SKM-1 (cell line): ENCODE results near the gene PLEKHA6.

ENCODE experiments used
- DNase-seq: peaks from one replicate; lab custom pipeline; 2025; ENCODE audit not compliant: unreplicated experiment; lab: John Stamatoyannopoulos, UW

Gene PLEKHA6, protein sequence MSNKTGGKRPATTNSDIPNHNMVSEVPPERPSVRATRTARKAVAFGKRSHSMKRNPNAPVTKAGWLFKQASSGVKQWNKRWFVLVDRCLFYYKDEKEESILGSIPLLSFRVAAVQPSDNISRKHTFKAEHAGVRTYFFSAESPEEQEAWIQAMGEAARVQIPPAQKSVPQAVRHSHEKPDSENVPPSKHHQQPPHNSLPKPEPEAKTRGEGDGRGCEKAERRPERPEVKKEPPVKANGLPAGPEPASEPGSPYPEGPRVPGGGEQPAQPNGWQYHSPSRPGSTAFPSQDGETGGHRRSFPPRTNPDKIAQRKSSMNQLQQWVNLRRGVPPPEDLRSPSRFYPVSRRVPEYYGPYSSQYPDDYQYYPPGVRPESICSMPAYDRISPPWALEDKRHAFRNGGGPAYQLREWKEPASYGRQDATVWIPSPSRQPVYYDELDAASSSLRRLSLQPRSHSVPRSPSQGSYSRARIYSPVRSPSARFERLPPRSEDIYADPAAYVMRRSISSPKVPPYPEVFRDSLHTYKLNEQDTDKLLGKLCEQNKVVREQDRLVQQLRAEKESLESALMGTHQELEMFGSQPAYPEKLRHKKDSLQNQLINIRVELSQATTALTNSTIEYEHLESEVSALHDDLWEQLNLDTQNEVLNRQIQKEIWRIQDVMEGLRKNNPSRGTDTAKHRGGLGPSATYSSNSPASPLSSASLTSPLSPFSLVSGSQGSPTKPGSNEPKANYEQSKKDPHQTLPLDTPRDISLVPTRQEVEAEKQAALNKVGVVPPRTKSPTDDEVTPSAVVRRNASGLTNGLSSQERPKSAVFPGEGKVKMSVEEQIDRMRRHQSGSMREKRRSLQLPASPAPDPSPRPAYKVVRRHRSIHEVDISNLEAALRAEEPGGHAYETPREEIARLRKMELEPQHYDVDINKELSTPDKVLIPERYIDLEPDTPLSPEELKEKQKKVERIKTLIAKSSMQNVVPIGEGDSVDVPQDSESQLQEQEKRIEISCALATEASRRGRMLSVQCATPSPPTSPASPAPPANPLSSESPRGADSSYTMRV

DNA sequence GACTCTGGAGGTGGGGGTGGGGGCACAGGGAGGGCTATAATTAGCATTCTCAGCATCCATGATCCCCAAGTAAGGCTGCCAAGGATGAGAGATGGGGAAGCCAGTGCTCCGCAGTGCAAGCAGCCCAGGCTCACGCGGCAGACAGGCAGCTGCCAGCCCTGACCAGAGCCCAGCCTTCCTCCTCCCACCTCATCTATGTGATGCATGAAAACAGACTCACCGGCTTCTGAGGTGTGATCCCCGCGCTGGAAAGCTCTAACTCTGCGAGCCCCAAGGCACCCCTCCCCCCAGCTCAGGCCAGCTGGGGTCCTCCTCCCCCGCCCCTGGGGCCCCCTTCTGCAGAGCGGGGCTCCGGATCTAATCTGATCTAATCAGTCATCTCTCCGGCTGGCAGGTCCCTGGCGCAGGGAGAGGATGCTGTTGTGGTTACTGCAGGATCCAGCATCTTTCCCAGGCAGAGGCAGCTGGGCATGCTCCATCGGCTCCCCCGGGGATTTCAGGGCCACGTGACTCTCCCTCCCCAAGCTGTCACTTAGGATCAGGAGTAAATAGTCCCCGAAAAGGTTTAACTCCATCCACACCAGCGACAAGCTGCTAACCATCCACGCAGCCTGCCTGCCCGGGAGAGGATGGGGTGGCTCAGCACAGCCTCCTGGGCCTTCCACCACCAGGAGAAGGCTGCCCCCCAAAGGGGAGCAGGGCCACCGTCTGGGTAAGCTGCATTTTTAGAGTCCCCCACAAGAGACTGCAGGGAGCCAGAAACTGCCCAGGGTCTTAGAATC lies at the start of gene PLEKHA6:
PLEKHA6 (minus strand) TSS at position 456 of the 782 bp plus-strand sequence. CDS start 86,202 bp downstream, outside the sequence.
- no peak for DNase-seq

DNA sequence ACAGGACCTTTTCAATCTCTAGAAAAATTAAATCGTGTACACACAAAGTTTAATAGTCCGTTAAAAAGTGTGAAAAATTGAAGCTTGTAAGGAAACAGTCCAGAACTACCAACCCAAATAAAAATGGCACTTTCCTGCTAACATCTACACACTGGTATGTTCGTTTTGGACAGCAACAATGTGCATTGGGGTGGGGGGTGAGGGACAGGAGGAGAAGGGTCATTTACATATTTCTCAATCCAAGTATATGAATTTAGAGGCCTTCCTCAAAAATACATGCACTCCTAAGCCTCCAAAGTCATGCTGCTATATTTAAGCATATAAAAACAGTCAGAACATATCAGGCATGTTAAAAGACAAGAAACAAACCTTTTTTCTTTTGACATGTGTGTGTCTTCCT lies 49.4 kb upstream of the PLEKHA6 start:
- DNase-seq = no peak

DNA sequence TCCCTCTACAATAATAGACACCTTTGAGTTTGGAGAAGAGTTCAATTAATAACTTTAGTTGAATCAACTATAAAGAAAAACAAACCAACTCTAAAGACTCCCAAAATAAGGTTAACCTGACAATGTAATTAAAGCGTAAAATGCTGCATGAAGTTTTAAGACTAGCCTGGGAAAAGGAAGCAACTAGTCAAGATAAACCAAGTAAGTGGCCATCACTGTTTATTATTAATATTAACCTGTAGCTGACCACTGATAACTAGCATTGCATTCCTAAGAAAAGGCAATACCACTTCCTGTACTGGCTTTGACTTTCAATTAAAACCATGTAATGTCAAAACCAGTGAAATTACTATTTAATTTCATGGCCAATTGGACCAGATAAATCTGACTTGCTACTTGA lies 48.9 kb upstream of the PLEKHA6 start:
- no peak for DNase-seq

DNA sequence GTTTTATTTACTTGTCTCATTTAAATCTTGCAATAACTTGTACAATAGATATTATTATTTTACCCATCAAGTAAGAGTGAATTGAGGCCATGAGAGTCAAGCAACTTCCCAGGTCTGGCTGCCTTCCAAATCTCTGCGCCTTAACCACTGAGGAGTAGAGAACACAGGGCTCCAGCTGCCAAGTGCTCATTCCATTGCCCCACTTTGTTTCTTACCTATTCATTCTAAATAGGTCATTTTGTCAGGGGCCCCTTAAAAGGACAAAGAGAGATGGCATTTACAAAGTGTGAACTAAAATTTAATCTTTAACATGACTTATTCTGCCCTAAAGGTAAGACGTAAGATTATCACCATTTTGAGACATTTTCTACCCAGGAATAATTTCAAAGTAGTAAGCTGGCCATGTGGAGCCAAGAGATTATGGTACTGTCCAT lies 48.4 kb upstream of the PLEKHA6 start:
- no peak for DNase-seq

DNA sequence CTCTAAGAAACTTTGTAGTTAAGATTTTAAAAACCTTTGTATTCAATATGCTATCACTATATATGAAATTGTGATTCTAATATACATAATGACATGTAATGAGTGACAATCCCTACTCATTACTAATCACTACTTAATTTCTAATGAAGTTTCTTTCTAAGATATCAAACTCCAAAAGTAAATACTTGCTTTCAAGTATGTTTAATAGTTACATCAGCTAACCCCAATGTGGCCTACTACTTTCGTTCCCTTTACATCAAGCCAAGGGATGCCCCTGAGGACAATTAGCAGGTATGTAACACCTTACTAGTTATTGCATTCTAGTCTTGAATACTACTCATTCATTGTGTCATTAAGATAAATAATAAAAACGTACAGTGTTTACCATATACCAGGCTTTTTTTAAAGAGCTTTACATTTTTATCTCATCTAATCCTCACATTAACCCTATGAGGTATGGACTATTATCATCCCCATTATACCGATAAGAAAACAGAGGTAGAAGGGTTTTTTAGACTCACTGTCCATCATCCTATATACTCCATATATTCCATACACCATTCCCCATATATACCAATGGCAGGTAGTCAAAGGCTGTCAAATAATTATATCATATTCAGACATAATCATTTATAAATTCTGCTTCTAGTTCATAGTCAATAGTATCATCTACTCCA lies 47.7 kb upstream of the PLEKHA6 start:
- DNase-seq = no peak

DNA sequence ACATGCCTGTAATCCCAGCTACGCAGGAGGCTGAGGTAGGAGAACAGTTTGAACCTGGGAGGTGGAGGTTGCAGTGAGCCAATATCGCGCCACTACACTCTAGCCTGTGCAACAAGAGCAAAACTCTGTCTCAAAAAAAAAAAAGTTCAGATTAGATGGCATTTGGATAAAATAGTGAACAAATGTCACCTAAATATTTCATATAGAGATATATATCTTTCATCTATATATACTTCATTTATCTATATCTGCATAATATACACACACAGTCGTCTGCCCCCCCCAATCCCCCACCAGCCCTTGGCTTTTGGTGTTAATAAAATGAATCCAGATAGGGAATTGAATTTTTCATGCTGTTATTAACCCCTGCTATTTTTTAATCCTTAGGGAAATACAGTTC lies 46.9 kb upstream of the PLEKHA6 start:
- DNase-seq = no peak

DNA sequence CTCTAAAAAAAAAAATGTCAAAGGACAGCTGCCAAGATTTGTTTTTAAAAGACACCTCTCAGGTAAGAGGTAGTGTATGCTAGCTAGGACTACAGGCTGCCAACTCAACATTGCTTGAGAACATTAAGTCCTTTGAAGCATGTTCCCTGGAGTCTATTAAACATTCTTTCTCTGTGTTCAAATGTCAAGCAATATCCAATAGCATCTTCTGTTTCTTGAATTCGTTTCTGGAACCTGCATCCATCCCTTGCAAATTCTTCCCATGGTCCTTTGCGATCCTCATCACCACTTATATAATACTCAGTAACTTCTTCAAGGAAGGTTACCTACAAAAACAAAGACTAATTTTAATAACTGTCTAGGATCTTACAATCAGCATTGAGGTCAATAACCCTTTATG lies 46.3 kb upstream of the PLEKHA6 start:
- no peak for DNase-seq

DNA sequence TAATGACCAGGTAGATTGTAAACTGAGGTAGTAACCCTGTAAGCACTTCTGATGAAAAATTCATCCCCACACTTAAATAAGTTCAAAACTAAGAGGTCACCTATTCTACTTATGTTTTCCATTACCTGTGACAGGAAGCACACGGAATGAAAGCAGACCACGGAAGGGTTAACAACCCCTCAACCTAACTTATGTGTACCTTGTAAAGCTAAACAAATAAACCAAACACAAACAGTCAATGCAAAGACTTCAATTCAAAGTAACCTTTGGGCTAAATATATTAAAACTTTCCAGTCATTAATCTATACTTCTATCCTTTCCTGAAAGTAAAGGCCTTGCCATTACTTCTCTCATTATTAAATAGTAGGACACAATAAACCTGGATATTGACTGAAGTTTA lies 44.9 kb upstream of the PLEKHA6 start:
- no peak for DNase-seq

DNA sequence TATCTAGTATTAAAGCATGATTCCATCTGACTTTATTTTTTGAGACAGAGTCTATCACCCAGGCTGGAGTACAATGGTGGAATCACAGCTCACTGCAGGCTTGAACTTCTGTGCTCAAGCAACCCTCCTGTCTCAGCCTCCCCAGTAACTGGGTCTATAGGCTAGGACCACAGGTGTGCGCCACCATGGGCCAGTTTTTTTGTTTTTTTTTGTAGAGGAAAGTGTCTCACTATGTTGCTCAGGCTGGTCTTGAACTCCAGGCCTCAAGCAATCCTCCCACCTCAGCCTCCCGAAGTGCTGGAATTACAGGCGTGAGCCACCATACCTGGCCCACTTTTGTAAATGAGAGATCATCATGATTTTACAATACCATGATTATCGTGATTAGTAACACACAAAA lies 42.7 kb upstream of the PLEKHA6 start:
- DNase-seq = no peak

DNA sequence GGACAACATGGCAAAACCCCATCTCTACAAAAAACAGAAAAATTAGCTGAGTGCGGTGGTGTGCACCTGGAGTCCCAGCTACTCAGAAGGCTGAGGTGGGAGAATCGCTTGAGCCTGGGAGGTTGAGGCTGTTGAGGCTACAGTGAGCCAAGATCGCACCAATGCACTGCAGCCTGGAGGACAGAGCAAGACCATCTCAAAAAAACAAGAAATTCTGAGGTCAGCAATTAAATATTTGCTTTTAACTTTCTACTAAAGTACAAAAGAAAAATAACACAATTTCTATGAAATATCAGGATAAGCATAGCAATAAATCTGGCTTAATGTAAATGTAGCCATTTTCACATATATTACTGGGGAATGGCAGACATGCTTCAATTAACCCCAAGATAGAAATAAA lies 42.0 kb upstream of the PLEKHA6 start:
- no peak for DNase-seq

DNA sequence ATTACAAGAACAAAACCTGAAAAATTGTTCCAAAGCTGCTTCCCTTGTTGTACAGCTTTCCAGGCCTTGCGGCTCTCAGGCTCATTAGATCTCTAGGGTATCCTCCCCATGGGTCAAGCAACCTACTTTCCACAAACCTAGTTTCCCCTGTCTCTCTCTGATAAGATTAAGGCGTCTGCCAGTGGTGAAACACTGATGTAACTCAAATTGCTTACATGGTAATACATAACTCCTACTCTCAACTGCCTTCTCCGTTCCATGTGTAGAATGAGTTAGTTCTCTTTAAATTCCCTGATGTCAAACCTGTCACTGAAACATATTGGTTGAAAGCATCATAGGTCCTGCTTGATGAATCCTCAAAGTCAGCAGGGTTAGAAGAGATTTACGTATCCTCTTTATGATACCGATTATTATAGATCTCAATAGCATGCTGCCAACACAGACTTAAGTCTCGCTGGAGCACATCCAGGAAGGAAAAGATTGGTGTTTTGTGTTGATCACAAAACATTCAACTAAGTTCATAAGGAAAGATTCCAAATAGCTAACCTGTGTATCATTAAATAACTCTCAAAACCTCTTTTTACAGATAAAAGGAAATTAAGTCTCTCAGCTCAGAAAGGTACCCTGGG lies 41.3 kb upstream of the PLEKHA6 start:
- no peak for DNase-seq

DNA sequence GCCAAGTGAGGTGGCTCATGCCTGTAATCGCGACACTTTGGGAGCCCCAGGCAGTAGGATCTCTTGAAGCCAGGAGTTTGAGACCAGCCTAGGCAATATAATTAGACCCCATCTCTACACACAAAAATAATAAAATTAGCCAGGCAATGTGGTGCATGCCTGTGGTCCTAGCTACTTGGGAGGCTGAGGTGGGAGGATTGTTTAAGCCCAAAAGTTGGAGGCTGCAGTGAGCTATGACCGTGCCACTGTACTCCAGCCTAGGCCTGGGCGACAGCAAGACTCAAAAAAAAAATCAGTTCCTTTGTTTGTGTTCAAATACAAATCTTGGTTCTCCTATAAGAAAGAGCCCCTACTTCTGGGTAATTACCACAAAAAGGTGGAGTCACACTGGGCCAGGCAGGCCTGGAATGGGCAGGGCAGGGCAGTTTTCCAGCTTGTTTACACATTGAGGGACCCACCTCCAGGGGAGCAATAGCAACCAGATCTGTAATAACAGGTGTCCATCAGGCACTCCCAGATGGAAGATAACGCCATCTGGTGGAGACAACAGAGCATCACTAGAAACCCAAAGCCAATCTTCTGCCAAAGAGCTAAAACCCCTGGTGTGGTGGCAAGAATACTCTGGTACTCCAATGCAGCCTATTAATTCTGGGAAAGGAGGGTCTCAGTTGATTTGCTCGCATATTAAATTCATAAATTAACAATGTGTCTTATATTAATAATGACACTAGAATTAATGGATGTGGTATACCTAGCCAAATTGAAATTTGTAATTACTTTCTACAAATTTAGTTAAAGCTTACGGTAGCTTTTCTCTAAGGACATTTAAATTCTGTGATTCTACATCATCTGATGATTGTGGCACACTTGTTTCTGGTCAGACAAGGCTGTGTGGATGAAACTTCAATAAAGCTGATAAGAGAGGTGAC lies 38.7 kb upstream of the PLEKHA6 start:
- peak; percentile 76 for DNase-seq

DNA sequence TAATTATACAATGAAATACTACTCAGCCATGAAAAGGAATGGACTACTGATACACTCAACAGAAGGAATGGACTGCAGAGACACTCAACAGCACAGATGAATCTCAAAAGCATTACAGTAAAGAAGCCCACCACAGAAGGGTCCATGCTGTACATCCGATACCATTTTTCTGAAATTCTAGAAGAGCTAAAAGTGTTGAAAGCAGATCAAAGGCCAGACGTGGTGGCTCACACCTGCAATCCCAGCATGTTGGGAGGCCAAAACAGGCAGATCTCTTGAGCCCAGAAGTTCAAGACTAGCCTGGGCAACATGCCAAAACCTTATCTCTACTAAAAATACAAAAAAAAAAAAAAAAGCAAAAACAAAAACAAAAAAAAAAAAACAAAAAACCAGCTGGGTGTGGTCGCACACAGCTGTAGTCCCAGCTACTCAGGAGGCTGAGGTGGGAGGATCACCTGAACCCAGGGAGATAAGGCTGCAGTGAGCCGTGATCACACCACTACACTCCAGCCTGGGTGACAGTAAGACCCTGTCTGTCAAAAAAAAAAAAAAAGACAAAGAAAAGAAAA lies 36.4 kb upstream of the PLEKHA6 start:
- DNase-seq = no peak

DNA sequence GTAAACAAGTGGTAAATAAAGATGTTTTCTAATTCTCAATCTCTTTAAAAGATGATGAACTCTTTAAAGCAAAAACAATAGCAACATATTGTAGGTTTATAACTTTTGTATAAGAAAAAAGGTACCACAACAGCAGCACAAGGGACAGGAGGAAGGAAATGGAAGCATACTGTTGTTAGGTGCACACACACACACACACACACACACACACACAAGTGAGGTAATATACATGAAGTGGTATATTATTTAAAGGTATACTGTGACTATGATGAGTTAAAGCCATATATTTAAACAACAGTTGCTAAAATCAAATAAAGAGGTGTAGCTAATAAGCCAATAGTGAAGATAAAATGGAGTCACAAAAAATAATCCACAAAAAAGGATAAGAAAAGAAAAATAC lies 31.9 kb upstream of the PLEKHA6 start:
- no peak for DNase-seq

DNA sequence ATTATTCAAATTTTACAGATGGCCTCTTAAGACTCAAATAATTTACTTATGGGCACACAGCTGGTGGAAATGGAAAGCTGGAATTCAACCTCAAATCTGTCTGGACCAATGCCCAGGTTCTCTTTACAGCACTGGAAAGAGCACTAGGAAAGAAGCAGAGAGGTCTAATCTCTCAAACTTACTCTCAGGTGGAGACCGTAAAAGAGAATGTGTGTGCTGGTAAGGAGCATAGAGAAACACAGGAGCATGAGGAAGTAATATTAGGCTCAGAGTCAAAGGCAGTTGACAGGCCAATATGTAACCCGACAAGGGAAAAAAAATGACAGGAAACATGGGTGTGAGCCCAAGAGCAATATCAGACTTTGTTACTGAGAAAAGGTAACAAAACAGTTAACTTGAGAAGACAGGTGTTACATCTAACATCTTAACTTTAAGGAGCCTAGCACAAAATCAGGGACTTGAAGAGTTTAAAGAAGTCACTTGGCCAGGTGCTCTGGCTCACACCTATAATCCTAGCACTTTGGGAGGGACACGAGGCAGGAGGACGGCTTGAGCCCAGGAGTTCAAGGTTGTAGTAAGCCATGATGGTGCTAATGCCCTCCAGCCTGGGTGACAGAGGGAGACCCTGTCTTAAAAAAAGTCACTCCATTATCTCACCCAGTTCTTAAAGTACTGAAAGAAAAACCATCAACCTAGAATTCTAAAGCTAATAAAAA lies 31.2 kb upstream of the PLEKHA6 start:
- no peak for DNase-seq

DNA sequence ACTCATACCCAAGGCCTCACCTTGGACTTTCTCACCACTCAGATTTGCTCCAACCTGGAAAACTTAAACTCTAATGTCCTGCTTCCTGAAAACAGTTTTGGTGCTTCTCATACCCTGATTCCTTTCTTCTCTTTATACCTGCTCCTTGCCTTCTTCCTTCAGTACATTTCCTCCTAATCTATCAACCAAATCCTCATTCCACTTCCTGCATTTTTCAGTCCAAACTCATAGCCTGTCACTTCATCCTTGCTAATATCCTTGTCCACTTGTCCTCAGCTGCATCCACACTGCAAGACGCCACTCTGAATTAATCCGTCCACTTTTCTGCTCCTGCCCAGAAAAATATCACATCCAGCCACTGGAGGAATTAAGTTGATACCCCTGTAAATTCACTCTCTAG lies 26.0 kb upstream of the PLEKHA6 start:
- no peak for DNase-seq

DNA sequence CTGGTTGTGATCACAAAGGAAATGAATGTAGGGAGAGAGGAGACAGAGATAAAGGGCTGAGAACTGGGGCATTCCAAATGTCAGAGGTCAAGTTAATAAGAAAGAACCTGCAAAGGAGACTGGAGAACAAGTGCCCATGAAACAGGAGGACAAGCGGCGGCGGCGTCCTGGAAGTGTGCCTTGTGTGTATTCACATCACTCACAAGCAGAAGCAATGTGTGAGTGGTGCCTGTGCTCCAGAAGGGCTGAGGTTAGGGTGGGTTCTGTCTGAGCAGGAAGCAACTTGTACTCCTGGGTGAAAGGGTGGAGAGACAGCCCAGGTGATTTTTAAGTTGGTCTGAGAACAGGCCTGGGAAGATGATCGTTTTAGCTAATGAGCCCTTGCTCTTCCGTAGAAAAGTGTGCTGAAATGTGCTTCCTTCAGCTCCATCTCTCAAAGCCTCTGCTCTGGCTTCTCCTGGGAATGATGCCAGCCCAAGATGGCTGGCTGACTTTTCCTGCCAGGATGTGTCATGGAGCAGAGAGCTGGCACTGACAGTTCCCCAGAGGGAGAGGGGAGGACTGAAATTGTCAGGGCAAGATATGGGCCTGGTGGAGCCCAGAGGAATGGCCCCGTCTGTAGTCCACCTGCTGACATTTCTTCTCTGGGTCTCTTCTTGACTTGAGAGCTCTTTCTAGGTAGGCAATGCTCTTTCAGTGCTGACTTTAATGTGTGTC lies 25.1 kb upstream of the PLEKHA6 start:
- no peak for DNase-seq
